Testis (tissue), 2 donors: ENCODE measurements around the gene GLMP.

ENCODE experiments used
- CTCF ChIP-seq, 3 experiments: fragments of 450-650 bp in 2 of 3; fragments of 200-600 bp in 1 of 3; sonication (generic) in 1 of 3; IDR thresholded peaks; one replicate each; pipeline ENCODE4 v1.5.1; 2016 to 2019; ENCODE audit warnings: antibody characterized with exemption in 3 of 3, mild to moderate bottlenecking in 2 of 3, moderate library complexity in 1 of 3
- POLR2A ChIP-seq: fragments of 450-650 bp; IDR thresholded peaks from one replicate; pipeline ENCODE4 v1.6.1; 2017; ENCODE audit warnings: antibody characterized with exemption, mild to moderate bottlenecking, moderate library complexity

- no peak for TF ChIP-seq CTCF (IDR thresholded peaks at IDR 0.05)
- TF ChIP-seq POLR2A, result no peak
Measured at GRCh38 chr1:156248323-156248683, 47.2 kb downstream of the GLMP start.
